Measurements from ENCODE around the gene LIG1. TPM values are rescaled to one million over a fixed set of nuclear protein-coding genes. Genes with fewer than 3 reads are reported as not detected.

LIG1 gene
- total RNA-seq, result 10 to 100 TPM in 1 of 4 donors, 1 to 10 TPM in 3; 4.3 to 16.9 (median 6.5) TPM
- 10 to 100 TPM; 11.4 to 41.6 (median 15.5) TPM for polyA plus RNA-seq

- no peaks in the 10 kb centered on the region for H3K9me3 ChIP-seq
- WGBS, 2 donors, result 1% methylated on average over 82 of the region's 82 CpGs
- H3K27me3 ChIP-seq, result no peaks in the 10 kb centered on the region
- intact Hi-C loops (cut with DNase I), result loop anchor here (2.0 to 5.0 kb wide), 2 partner anchors 35 to 92 kb away; no protein-coding TSS in a partner anchor
- H3K27ac ChIP-seq, result peak within 1 kb of the TSS; percentile 83 to 96 (median 87)
- peaks cover 0 to 22% (median 16%) of the 10 kb centered on the region in 4 donors for H3K4me1 ChIP-seq
- peak within 1 kb of the TSS; percentile 70 to 84 (median 80) for H3K4me3 ChIP-seq
- peak; percentile 94 for DNase-seq
- TF ChIP-seq POLR2A (IDR thresholded peaks at IDR 0.05) (no peak), EP300 (IDR thresholded peaks at IDR 0.05) (peak in 1 of 4 donors; percentile 63), POLR2AphosphoS5 (IDR thresholded peaks at IDR 0.05) (peak; percentile 22 to 69 (median 50))
- H3K36me3 ChIP-seq, result peaks cover 0 to 28% (median 2%) of the 10 kb centered on the region in 4 donors
Measured at GRCh38 chr19:48169939-48170803, at the start of gene LIG1, which contains the start of gene ZSWIM9. Gene LIG1 (minus strand): TSS chr19:48170344. CDS start chr19:48165566, 4,778 bp downstream. Gene ZSWIM9 (plus strand): TSS chr19:48170680. CDS start chr19:48171803, 1,123 bp downstream.

DNA sequence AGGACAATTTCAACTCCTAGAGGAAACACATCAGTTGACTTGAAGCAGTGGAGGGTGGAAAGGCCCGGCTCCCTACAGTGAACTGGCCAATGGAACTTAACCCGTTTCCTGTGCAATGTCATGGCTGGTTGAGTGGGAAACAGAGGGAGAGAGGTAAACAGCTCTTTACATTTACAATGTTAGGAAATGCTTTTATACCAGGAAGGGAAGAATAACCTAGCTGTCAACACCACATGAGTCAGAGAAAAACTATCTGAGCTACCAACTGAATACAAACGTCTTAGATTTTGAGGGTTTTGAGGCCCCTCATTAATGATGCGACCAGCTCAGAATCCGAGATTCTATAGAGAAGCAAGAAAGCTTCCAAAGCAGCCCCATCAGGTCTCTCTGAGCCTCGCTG is 48.9 kb upstream of the LIG1 start:
- Histone ChIP-seq H3K36me3 (peaks cover 0 to 33% (median 0%) of the 10 kb centered on the region in 4 donors), H3K9me3 (no peaks in the 10 kb centered on the region), H3K4me3 (no peak overlapping the region), H3K27me3 (no peaks in the 10 kb centered on the region), H3K27ac (no peak overlapping the region), H3K4me1 (no peaks in the 10 kb centered on the region)
- 89 to 95% methylated on average over 6 of the region's 6 CpGs for WGBS, 2 donors
- DNase-seq, result no peak
- intact Hi-C loops (cut with DNase I), result no loop called here
- TF ChIP-seq, protein P1, sequence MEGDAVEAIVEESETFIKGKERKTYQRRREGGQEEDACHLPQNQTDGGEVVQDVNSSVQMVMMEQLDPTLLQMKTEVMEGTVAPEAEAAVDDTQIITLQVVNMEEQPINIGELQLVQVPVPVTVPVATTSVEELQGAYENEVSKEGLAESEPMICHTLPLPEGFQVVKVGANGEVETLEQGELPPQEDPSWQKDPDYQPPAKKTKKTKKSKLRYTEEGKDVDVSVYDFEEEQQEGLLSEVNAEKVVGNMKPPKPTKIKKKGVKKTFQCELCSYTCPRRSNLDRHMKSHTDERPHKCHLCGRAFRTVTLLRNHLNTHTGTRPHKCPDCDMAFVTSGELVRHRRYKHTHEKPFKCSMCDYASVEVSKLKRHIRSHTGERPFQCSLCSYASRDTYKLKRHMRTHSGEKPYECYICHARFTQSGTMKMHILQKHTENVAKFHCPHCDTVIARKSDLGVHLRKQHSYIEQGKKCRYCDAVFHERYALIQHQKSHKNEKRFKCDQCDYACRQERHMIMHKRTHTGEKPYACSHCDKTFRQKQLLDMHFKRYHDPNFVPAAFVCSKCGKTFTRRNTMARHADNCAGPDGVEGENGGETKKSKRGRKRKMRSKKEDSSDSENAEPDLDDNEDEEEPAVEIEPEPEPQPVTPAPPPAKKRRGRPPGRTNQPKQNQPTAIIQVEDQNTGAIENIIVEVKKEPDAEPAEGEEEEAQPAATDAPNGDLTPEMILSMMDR (IDR thresholded peaks at IDR 0.05), result no peak
- TF ChIP-seq EP300 (IDR thresholded peaks at IDR 0.05) (no peak), POLR2A (IDR thresholded peaks at IDR 0.05) (no peak), POLR2AphosphoS5 (IDR thresholded peaks at IDR 0.05) (no peak)

- intact Hi-C loops (cut with DNase I), result no loop called here
- no peaks in the 10 kb centered on the region for H3K27me3 ChIP-seq
Measured at GRCh38 chr19:48216933-48217332, 46.8 kb upstream of the LIG1 start.

DNA sequence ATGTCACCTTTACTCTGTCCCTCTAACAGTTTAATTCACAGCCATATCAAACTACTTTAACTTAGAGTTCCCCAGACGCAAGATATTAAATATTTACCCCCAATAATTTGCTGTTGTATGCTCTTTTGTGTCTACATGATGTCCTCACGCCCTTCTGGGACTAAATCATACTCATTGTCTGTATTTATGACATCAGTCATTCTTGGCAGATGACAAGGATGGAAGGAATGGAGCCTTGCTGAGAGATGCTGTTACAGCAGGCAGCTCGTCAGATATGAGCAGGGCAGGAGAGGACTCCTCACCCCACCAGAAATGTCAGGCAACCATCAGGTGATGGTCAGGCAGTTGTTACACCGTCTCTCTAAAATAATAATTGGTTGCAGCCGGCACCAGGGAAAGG is 43.8 kb upstream of the LIG1 start:
- Histone ChIP-seq H3K36me3 (peaks cover 0 to 35% (median 0%) of the 10 kb centered on the region in 4 donors), H3K4me3 (no peak overlapping the region)
- WGBS, 2 donors, result 95 to 97% methylated on average over 5 of the region's 5 CpGs

More at GRCh38 chr19:48216933-48217332, 46.8 kb upstream of the LIG1 start:
- no peaks in the 10 kb centered on the region for H3K9me3 ChIP-seq
- H3K27ac ChIP-seq, result no peak overlapping the region
- no peak overlapping the region for H3K4me3 ChIP-seq
- TF ChIP-seq POLR2AphosphoS5 (IDR thresholded peaks at IDR 0.05) (no peak), EP300 (IDR thresholded peaks at IDR 0.05) (no peak), POLR2A (IDR thresholded peaks at IDR 0.05) (no peak)
- TF ChIP-seq, protein P1 (IDR thresholded peaks at IDR 0.05), result no peak
- H3K36me3 ChIP-seq, result peaks cover 0 to 38% (median 0%) of the 10 kb centered on the region in 4 donors
- H3K4me1 ChIP-seq, result no peaks in the 10 kb centered on the region
- WGBS, 2 donors, result 88 to 95% methylated on average over 14 of the region's 14 CpGs
- no peak for DNase-seq

More for the DNA sequence above, 43.8 kb upstream of the LIG1 start:
- intact Hi-C loops (cut with DNase I), result no loop called here
- no peaks in the 10 kb centered on the region for H3K4me1 ChIP-seq
- DNase-seq, result no peak
- H3K27me3 ChIP-seq, result no peaks in the 10 kb centered on the region
- no peak overlapping the region for H3K27ac ChIP-seq
- no peaks in the 10 kb centered on the region for H3K9me3 ChIP-seq
- no peak for TF ChIP-seq POLR2A (IDR thresholded peaks at IDR 0.05)
- TF ChIP-seq POLR2AphosphoS5 (IDR thresholded peaks at IDR 0.05), result no peak
- no peak for TF ChIP-seq EP300 (IDR thresholded peaks at IDR 0.05)
- TF ChIP-seq, protein P1 (IDR thresholded peaks at IDR 0.05), result no peak

Measured in sigmoid colon (tissue), 7 donors.